Astrocyte (in vitro differentiated cells and primary cell): ENCODE data around the gene ZNF609. TPM values are rescaled to one million over a fixed set of nuclear protein-coding genes. Genes with fewer than 3 reads are reported as not detected.

ENCODE experiments used
- DNase-seq: peaks from one replicate; pipeline ENCODE4 v3.0.0-alpha.2; 2010; ENCODE audit warnings: low read depth
- FAIRE-seq: peaks from 2 replicates; lab custom pipeline; 2011; peaks lifted over from hg19 to GRCh38; lab: Jason Lieb, UNC
- H2AFZ ChIP-seq: 2 replicates; pipeline ENCODE4 v1.6.0; 2012; ENCODE audit warnings: low read depth, low read length, inconsistent platforms
- H3K27ac ChIP-seq: 2 replicates; pipeline ENCODE4 v1.5.1; 2011; ENCODE audit warnings: low read depth, low read length, inconsistent platforms
- H3K27me3 ChIP-seq: 2 replicates; pipeline ENCODE4 v1.6.0; 2011; ENCODE audit warnings: low read length, inconsistent platforms; ENCODE audit not compliant: insufficient read depth
- H3K36me3 ChIP-seq: 2 replicates; pipeline ENCODE4 v1.5.1; 2011; ENCODE audit warnings: low read length, inconsistent platforms; ENCODE audit not compliant: insufficient read depth
- H3K4me1 ChIP-seq: 2 replicates; pipeline ENCODE4 v1.5.1; 2011; ENCODE audit warnings: low read length, inconsistent platforms; ENCODE audit not compliant: insufficient read depth
- H3K4me2 ChIP-seq: 2 replicates; pipeline ENCODE4 v1.6.0; 2012; ENCODE audit warnings: low read length, inconsistent platforms
- H3K4me3 ChIP-seq: 2 replicates; pipeline ENCODE4 v1.5.1; 2011; ENCODE audit warnings: low read depth, mild to moderate bottlenecking, low read length, inconsistent platforms; ENCODE audit not compliant: insufficient read depth
- H3K79me2 ChIP-seq: 2 replicates; pipeline ENCODE4 v1.6.0; 2012; ENCODE audit warnings: mild to moderate bottlenecking, low read length, inconsistent platforms; ENCODE audit not compliant: insufficient read depth
- H3K9ac ChIP-seq: 2 replicates; pipeline ENCODE4 v1.6.0; 2012; ENCODE audit warnings: mild to moderate bottlenecking, low read length, inconsistent platforms
- H3K9me3 ChIP-seq: 2 replicates; pipeline ENCODE4 v1.5.1; 2012; ENCODE audit warnings: low read depth, mild to moderate bottlenecking, low read length, inconsistent platforms; ENCODE audit not compliant: insufficient read depth
- H4K20me1 ChIP-seq: 2 replicates; pipeline ENCODE4 v1.6.0; 2012; ENCODE audit warnings: low read length, inconsistent platforms; ENCODE audit not compliant: insufficient read depth
- H3K27ac Mint-ChIP-seq: one replicate; pipeline ENCODE4 v1.8.0; 2021; ENCODE audit warnings: mild to moderate bottlenecking, mixed read lengths; ENCODE audit not compliant: unreplicated experiment
- H3K27me3 Mint-ChIP-seq: one replicate; pipeline ENCODE4 v1.8.0; 2021; ENCODE audit warnings: low read depth, mixed read lengths; ENCODE audit not compliant: unreplicated experiment
- H3K36me3 Mint-ChIP-seq: one replicate; pipeline ENCODE4 v1.8.0; 2021; ENCODE audit warnings: low read depth, mixed read lengths; ENCODE audit not compliant: unreplicated experiment
- H3K4me1 Mint-ChIP-seq: one replicate; pipeline ENCODE4 v1.8.0; 2021; ENCODE audit warnings: low read depth, mixed read lengths; ENCODE audit not compliant: unreplicated experiment
- H3K4me3 Mint-ChIP-seq: one replicate; pipeline ENCODE4 v1.8.0; 2021; ENCODE audit warnings: mild to moderate bottlenecking, moderate library complexity, mixed read lengths; ENCODE audit not compliant: unreplicated experiment
- H3K9me3 Mint-ChIP-seq: one replicate; pipeline ENCODE4 v1.8.0; 2021; ENCODE audit warnings: mild to moderate bottlenecking, mixed read lengths; ENCODE audit not compliant: unreplicated experiment
- EZH2 ChIP-seq: IDR thresholded peaks from 2 replicates; pipeline ENCODE4 v1.6.1; 2012; ENCODE audit warnings: mild to moderate bottlenecking, low read length, inconsistent platforms; ENCODE audit not compliant: insufficient read depth
- total RNA-seq: library from RNA; stranded (reverse); gene quantifications from 2 replicates; pipeline ENCODE4 v1.2.1, GENCODE V29; 2021
- TF ChIP-seq, protein P1 (sequence below): IDR thresholded peaks from 2 replicates; pipeline ENCODE4 v1.5.1; 2011; ENCODE audit warnings: low read depth, mild to moderate bottlenecking, inconsistent platforms, low read length, moderate library complexity; ENCODE audit not compliant: insufficient read depth

The ZNF609 gene
- total RNA-seq, 1 donor from 2014 or later = 38.5 TPM

- H3K9ac ChIP-seq = no peak overlapping the region
- peaks cover 6% of the 10 kb centered on the region for H3K4me1 ChIP-seq
- no peaks in the 10 kb centered on the region for H3K9me3 ChIP-seq
- H3K79me2 ChIP-seq = peaks cover 45% of the 10 kb centered on the region
- Mint-ChIP-seq H3K4me3 (no peak overlapping the region), H3K36me3 (peaks cover 10% of the 10 kb centered on the region), H3K9me3 (no peaks in the 10 kb centered on the region), H3K4me1 (peaks cover 13% of the 10 kb centered on the region), H3K27me3 (no peaks in the 10 kb centered on the region), H3K27ac (no peak overlapping the region)
- DNase-seq (no peak), FAIRE-seq (no peak)
- no peak overlapping the region for H3K4me2 ChIP-seq
- no peak overlapping the region for H2AFZ ChIP-seq
- H3K27me3 ChIP-seq = no peaks in the 10 kb centered on the region
- H3K36me3 ChIP-seq = peaks cover 7% of the 10 kb centered on the region
- H4K20me1 ChIP-seq = peaks cover 86% of the 10 kb centered on the region
- TF ChIP-seq EZH2 = no peak
- TF ChIP-seq, protein P1, sequence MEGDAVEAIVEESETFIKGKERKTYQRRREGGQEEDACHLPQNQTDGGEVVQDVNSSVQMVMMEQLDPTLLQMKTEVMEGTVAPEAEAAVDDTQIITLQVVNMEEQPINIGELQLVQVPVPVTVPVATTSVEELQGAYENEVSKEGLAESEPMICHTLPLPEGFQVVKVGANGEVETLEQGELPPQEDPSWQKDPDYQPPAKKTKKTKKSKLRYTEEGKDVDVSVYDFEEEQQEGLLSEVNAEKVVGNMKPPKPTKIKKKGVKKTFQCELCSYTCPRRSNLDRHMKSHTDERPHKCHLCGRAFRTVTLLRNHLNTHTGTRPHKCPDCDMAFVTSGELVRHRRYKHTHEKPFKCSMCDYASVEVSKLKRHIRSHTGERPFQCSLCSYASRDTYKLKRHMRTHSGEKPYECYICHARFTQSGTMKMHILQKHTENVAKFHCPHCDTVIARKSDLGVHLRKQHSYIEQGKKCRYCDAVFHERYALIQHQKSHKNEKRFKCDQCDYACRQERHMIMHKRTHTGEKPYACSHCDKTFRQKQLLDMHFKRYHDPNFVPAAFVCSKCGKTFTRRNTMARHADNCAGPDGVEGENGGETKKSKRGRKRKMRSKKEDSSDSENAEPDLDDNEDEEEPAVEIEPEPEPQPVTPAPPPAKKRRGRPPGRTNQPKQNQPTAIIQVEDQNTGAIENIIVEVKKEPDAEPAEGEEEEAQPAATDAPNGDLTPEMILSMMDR = no peak
- H3K4me3 ChIP-seq = no peak overlapping the region
- no peak overlapping the region for H3K27ac ChIP-seq
Observed at GRCh38 chr15:64622410-64623260, 162.3 kb downstream of the ZNF609 start.

DNA sequence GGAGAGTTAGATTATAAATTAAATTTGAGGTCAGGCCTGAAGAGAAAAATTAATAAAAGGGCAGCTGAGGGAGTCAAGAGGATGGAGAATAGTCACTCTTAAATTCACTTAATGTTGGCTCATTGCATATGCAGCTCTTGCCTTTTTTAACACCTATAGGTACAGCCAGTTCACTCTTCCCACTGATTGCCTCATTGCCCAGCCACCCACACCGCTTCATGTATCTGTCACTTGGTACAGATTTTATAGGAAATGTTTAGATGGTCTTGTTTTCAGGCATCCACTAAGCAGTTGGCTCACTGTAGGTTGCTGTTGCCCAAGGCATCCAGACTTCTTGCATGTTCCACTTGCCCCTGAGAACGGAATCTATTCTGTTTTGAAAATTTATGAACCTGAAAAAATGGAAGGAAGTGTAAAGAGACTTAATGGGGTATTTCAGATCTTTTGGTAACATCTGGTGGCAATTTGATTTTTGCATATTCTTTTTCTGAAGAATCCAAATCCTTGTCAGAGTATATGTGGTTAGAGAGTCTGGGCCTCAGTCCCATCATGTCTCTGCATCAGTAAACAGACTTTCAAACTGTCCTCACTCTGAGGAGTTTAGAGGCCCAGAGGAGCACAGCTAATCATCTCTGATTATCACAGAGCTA lies 163.1 kb downstream of the ZNF609 start:
- no peak for DNase-seq
- Mint-ChIP-seq H3K4me1 (peaks cover 13% of the 10 kb centered on the region), H3K27me3 (no peaks in the 10 kb centered on the region), H3K36me3 (peaks cover 10% of the 10 kb centered on the region), H3K9me3 (no peaks in the 10 kb centered on the region), H3K4me3 (no peak overlapping the region), H3K27ac (no peak overlapping the region)
- peaks cover 78% of the 10 kb centered on the region for H4K20me1 ChIP-seq
- H3K79me2 ChIP-seq = peaks cover 44% of the 10 kb centered on the region
- no peak overlapping the region for H3K4me3 ChIP-seq
- no peaks in the 10 kb centered on the region for H3K27me3 ChIP-seq
- no peak overlapping the region for H3K4me2 ChIP-seq
- no peak overlapping the region for H2AFZ ChIP-seq
- H3K4me1 ChIP-seq = peaks cover 6% of the 10 kb centered on the region
- FAIRE-seq = no peak
- TF ChIP-seq EZH2 = no peak
- H3K36me3 ChIP-seq = peaks cover 7% of the 10 kb centered on the region
- H3K9me3 ChIP-seq = no peaks in the 10 kb centered on the region
- no peak overlapping the region for H3K27ac ChIP-seq
- H3K9ac ChIP-seq = no peak overlapping the region

DNA sequence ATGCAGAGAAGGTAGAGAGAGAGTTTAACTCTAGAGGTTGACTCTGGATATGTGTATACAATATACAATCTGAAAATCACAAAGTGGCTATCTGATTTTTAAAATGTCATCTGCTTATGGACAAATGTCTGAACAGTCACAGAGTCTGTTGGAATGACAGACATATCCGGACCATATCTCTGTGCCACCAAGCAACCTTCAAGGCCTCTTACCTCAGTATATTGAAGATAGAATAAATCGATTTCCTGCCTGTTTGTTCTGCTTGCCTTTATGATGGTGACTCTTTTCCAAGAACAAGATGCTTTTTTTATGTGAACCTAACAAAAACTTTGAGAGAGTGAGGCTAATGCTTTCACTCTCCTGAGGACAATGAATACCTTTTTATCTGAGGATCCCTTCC lies 163.9 kb downstream of the ZNF609 start:
- Histone ChIP-seq H3K36me3 (peaks cover 7% of the 10 kb centered on the region), H4K20me1 (peaks cover 70% of the 10 kb centered on the region), H3K4me3 (no peak overlapping the region), H3K4me2 (no peak overlapping the region), H3K27me3 (no peaks in the 10 kb centered on the region), H3K27ac (no peak overlapping the region), H3K79me2 (peaks cover 41% of the 10 kb centered on the region), H3K9ac (no peak overlapping the region), H3K4me1 (peaks cover 6% of the 10 kb centered on the region), H3K9me3 (no peaks in the 10 kb centered on the region), H2AFZ (no peak overlapping the region)
- TF ChIP-seq, protein P1 = no peak
- TF ChIP-seq EZH2 = no peak
- DNase-seq = no peak
- Mint-ChIP-seq H3K4me1 (peaks cover 13% of the 10 kb centered on the region), H3K27me3 (no peaks in the 10 kb centered on the region), H3K36me3 (peaks cover 12% of the 10 kb centered on the region), H3K9me3 (no peaks in the 10 kb centered on the region), H3K27ac (no peak overlapping the region), H3K4me3 (no peak overlapping the region)
- FAIRE-seq = no peak
